Measurements from ENCODE around the gene STAT4.

GRCh38 chr2:191180276-191180675, 29.5 kb upstream of the STAT4 start:
- TF ChIP-seq, protein P1, sequence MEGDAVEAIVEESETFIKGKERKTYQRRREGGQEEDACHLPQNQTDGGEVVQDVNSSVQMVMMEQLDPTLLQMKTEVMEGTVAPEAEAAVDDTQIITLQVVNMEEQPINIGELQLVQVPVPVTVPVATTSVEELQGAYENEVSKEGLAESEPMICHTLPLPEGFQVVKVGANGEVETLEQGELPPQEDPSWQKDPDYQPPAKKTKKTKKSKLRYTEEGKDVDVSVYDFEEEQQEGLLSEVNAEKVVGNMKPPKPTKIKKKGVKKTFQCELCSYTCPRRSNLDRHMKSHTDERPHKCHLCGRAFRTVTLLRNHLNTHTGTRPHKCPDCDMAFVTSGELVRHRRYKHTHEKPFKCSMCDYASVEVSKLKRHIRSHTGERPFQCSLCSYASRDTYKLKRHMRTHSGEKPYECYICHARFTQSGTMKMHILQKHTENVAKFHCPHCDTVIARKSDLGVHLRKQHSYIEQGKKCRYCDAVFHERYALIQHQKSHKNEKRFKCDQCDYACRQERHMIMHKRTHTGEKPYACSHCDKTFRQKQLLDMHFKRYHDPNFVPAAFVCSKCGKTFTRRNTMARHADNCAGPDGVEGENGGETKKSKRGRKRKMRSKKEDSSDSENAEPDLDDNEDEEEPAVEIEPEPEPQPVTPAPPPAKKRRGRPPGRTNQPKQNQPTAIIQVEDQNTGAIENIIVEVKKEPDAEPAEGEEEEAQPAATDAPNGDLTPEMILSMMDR (IDR thresholded peaks at IDR 0.05; ENCODE audit: insufficient read depth, low read length, poor library complexity, severe bottlenecking), result no peak
- TF ChIP-seq EZH2phosphoT487 (conservative IDR thresholded peaks at IDR 0.05; ENCODE audit: low read length), result no peak
